Upper lobe of right lung (tissue), 1 donor: Measurements from ENCODE around the gene PAX6. TPM values are rescaled to one million over a fixed set of nuclear protein-coding genes. Genes with fewer than 3 reads are reported as not detected.

Experiments used
- ATAC-seq: fragments of 200-7000 bp; cut with Tn5 transposase; one replicate; pipeline ENCODE4 v1.9.1; 2020; ENCODE audit warnings: mild to moderate bottlenecking, moderate library complexity
- DNase-seq: peaks from one replicate; pipeline ENCODE4 v3.0.0-alpha.2; 2020
- H3K27ac ChIP-seq: fragments of 200-600 bp; one replicate; pipeline ENCODE4 v1.8.0; 2022
- H3K27me3 ChIP-seq: fragments of 200-600 bp; one replicate; pipeline ENCODE4 v1.8.0; 2022; ENCODE audit warnings: mild to moderate bottlenecking
- H3K36me3 ChIP-seq: fragments of 200-600 bp; one replicate; pipeline ENCODE4 v1.8.0; 2022
- H3K4me1 ChIP-seq: fragments of 200-600 bp; one replicate; pipeline ENCODE4 v1.8.0; 2022
- H3K4me3 ChIP-seq: fragments of 200-600 bp; one replicate; pipeline ENCODE4 v1.8.0; 2022; ENCODE audit warnings: mild to moderate bottlenecking
- H3K9me3 ChIP-seq: fragments of 200-600 bp; one replicate; pipeline ENCODE4 v1.8.0; 2022
- CTCF ChIP-seq: fragments of 200-600 bp; IDR thresholded peaks from one replicate; pipeline ENCODE4 v1.8.0; 2022; ENCODE audit warnings: antibody characterized with exemption
- intact Hi-C: fragments of 100-400 bp; cut with DNase I; formaldehyde crosslinking; loops from one replicate; pipeline ENCODE4 v1.11.0; 2022
- total RNA-seq: library from RNA; stranded (reverse); fragmentation: NEBNext Ultra II Directional; extraction: Animal tissue kit (Norgen Biotek cat#: 25700); gene quantifications from one replicate; pipeline ENCODE4 v1.2.1, GENCODE V29; 2021
- donor health status: DM: no; HTN: yes; CAD: no; lungs with severe emphysema.

PAX6 gene
- total RNA-seq, 1 donor from 2014 or later: not detected

GRCh38 chr11:31813391-31814175, 2.5 kb upstream of the PAX6 start:
- TF ChIP-seq CTCF: no peak
- intact Hi-C loops: no loop called here
- H3K36me3 ChIP-seq: no peaks in the 10 kb centered on the region
- H3K9me3 ChIP-seq: no peaks in the 10 kb centered on the region
- peaks cover 73% of the 10 kb centered on the region for H3K4me1 ChIP-seq
- H3K4me3 ChIP-seq: peak overlapping the region; percentile 44
- no peak for ATAC-seq
- peaks cover 97% of the 10 kb centered on the region for H3K27me3 ChIP-seq
- no peak overlapping the region for H3K27ac ChIP-seq
- no peak for DNase-seq

DNA sequence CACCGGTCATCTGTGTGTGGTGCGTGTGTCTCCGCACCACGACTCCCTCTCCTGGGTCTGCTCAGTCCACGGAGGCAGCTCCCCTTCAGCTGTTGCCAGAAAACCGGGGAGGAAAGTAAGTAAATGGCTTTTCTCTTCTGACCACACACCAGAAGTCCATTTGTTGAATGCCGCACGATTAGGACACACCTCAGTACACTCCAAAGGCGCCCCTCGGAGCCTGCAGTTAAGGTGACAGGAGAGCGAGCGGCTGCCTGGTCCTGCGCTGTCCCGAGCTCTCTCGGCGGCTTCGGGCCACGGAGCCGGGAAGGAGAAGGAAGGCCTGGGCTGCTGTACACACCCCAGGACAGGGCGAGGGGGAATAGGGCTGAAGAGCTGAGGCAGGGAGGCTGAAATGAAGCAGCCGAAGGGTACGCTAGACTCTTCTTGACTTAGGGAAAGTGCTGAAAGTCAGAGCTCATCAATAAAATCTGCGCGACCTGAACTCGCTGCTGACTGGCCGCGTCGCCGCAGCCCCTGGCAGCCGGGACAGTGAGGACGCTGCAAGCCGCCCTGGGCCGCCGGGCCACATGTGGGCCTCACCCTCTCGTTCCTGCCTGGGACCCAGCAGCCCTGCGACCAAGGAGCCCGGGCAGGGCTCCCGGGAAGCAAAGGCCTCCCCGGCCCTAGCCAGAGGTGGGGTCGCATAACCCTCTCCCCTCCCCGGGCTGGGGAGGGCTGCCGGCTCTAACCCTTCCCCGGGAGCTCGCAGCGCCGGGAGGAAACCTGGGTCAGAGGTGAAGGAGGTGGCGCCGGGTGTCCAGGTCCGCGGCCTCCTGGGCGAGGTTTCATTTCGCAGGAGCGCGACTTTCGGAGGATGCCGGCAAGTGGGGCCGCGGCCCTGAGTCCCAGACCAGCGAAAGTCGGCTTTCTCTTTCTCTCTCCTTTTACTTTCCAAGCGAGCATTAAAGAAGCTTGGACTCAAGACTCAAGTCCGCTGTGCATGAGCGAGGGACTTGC, 1.6 kb upstream of the PAX6 start:
- Histone ChIP-seq H3K27me3 (peaks cover 97% of the 10 kb centered on the region), H3K36me3 (no peaks in the 10 kb centered on the region), H3K4me1 (peaks cover 71% of the 10 kb centered on the region), H3K4me3 (peak overlapping the region; percentile 44), H3K9me3 (no peaks in the 10 kb centered on the region), H3K27ac (no peak overlapping the region)
- intact Hi-C loops: no loop called here
- DNase-seq (no peak), ATAC-seq (no peak)
- no peak for TF ChIP-seq CTCF

DNA sequence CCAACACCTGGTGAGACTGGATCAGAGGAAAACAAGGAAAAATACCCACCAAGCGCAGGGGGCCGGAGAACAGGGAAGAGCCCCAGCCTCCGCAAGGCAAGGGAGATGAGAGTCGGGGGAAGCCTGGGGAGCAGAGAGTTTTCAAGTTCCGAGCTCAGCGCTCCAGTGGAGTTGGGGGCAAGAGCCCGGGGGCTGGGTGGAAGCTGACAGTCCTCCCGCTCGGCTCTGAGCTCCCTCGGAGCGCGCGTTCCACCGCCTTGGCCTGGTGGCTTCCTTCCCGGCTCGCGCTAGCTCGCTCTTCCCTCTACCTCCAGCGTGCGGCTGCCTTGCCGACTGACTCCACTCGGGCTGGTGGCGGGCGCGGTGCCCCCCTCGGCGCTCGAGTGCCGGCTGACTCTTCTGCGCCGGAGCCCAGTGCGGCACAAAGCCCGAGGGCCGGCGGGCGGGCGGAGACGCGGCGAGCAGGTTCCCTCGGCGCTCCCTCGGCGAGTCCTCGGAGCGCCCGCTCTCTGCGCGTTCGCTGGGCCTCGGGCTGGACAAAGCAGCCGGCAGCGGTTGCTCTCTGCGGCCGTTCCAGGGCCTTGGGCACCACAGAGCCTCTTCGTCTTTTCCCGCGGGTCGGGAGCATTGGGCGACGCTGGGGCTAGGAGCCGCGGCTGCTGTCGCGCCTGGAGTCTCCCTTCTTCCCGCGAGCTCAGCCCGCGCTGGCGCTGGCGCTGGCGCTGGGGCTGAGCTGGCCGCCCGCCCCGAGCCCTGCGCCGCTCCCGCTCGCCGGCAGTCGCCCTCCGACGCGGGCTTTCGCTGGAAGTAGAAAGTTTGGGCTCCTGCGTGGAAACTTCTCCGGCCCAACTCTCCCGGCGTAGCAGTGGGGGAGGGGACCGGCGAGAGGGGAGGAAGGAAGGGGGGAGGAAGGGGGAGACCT, 1.0 kb downstream of the PAX6 start:
- peak; percentile 3 for ATAC-seq
- no peak for TF ChIP-seq CTCF
- intact Hi-C loops: no loop called here
- Histone ChIP-seq H3K36me3 (no peaks in the 10 kb centered on the region), H3K9me3 (no peaks in the 10 kb centered on the region), H3K27me3 (peaks cover 97% of the 10 kb centered on the region), H3K4me1 (peaks cover 49% of the 10 kb centered on the region), H3K27ac (no peak overlapping the region), H3K4me3 (peak overlapping the region; percentile 28)
- no peak for DNase-seq

DNA sequence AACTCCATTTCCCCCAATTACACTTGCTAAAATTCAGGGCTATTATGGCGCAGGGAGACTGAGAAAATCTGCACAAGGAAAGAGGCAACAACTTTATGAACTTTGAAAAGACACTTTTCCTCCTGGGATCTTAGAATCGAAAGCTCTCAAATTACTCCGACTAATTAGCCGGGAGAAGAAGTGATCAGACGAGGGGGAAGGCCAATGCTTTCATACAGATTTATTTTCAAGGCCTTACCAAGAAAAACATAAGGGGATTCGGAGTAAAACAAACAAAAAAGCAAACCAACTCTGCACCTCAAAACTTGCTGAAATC, 1.6 kb downstream of the PAX6 start:
- Histone ChIP-seq H3K4me1 (peaks cover 49% of the 10 kb centered on the region), H3K9me3 (no peaks in the 10 kb centered on the region), H3K27me3 (peaks cover 97% of the 10 kb centered on the region), H3K36me3 (no peaks in the 10 kb centered on the region), H3K27ac (no peak overlapping the region), H3K4me3 (no peak overlapping the region)
- DNase-seq (no peak), ATAC-seq (no peak)
- intact Hi-C loops: no loop called here
- TF ChIP-seq CTCF: no peak
